Panc1 (cell line): ENCODE data around the gene POLG. TPM values are rescaled to one million over a fixed set of nuclear protein-coding genes. Genes with fewer than 3 reads are reported as not detected.

Experiments used
- ATAC-seq: fragments of 200-7000 bp; cut with Tn5 transposase; 2 replicates; pipeline ENCODE4 v1.9.1; 2020; ENCODE audit warnings: mild to moderate bottlenecking, moderate library complexity
- BruUV-seq: library from RNA; stranded (reverse); fragments of 400-500 nt; replicated peaks from 2 replicates; lab custom pipeline; 2021; lab: Mats Ljungman, UMichigan
- CTCF ChIA-PET: fragments of 300-600 bp; sonication (Branson Sonifier 250); formaldehyde crosslinking; loops from one replicate; lab custom pipeline; 2022; ENCODE audit warnings: antibody characterized with exemption; lab: Charles Lee
- POLR2A ChIA-PET: fragments of 300-600 bp; sonication (Branson Sonifier 250); formaldehyde crosslinking; loops from one replicate; lab custom pipeline; 2022; ENCODE audit warnings: antibody characterized with exemption; lab: Charles Lee
- DNase-seq: peaks from one replicate; pipeline ENCODE4 v3.0.0-alpha.2; 2010; ENCODE audit warnings: low read depth, low spot score
- H3K27ac ChIP-seq: 2 replicates; pipeline ENCODE4 v1.5.1; 2011; ENCODE audit warnings: mild to moderate bottlenecking, low read length, inconsistent platforms
- H3K27me3 ChIP-seq: fragments of 200-500 bp; sonication (Bioruptor generic); 2 replicates; pipeline ENCODE4 v1.6.0; 2014; ENCODE audit warnings: low read length, inconsistent platforms; ENCODE audit not compliant: control insufficient read depth, insufficient read depth
- H3K36me3 ChIP-seq: fragments of 200-500 bp; sonication (Bioruptor generic); 2 replicates; pipeline ENCODE4 v1.5.1; 2014; ENCODE audit warnings: inconsistent platforms, mild to moderate bottlenecking, low read length, moderate library complexity; ENCODE audit not compliant: control insufficient read depth, insufficient read depth
- H3K4me1 ChIP-seq: 2 replicates; pipeline ENCODE4 v1.5.1; 2011; ENCODE audit warnings: inconsistent platforms, mild to moderate bottlenecking, low read length, moderate library complexity; ENCODE audit not compliant: control insufficient read depth, insufficient read depth
- H3K4me3 ChIP-seq, 2 experiments: 2 replicates each; pipeline ENCODE4 v1.5.1; 2011 to 2012; ENCODE audit warnings: low read depth in 2 of 2, low read length in 2 of 2, mild to moderate bottlenecking in 2 of 2, inconsistent platforms in 1 of 2, moderate library complexity in 1 of 2
- H3K9me3 ChIP-seq: fragments of 200-500 bp; sonication (Bioruptor generic); 2 replicates; pipeline ENCODE4 v1.5.1; 2014; ENCODE audit warnings: low read depth, mild to moderate bottlenecking, inconsistent platforms, low read length, moderate library complexity; ENCODE audit not compliant: control insufficient read depth, insufficient read depth
- CTCF ChIP-seq: fragments of 450-650 bp; IDR thresholded peaks from 2 replicates; pipeline ENCODE4 v1.5.1; 2017; ENCODE audit warnings: mild to moderate bottlenecking
- POLR2AphosphoS5 ChIP-seq: IDR thresholded peaks from 2 replicates; pipeline ENCODE4 v1.6.1; 2012; ENCODE audit warnings: mild to moderate bottlenecking, low read depth, low read length, moderate library complexity
- SIN3A ChIP-seq: IDR thresholded peaks from 2 replicates; pipeline ENCODE4 v1.6.1; 2012; ENCODE audit warnings: low read depth, mild to moderate bottlenecking, low read length, moderate library complexity, borderline replicate concordance; ENCODE audit not compliant: insufficient read depth
- TCF7L2 ChIP-seq: IDR thresholded peaks from 2 replicates; pipeline ENCODE4 v1.6.1; 2011; ENCODE audit warnings: mild to moderate bottlenecking, low read depth, low read length, inconsistent platforms
- in situ Hi-C: cut with HindIII; loops from 2 replicates; pipeline ENCODE4 v1.10.0; 2016; ENCODE audit warnings: low sequenced_read_pairs, low pct_unique_long_range_greater_than_20kb
- intact Hi-C: fragments of 100-400 bp; cut with micrococcal nuclease; formaldehyde crosslinking; loops from one replicate; pipeline ENCODE4 v1.10.0; 2022; ENCODE audit not compliant: unreplicated experiment
- total RNA-seq: library from RNA; stranded (reverse); gene quantifications from one replicate; pipeline ENCODE4 v1.2.1, GENCODE V29; 2021; ENCODE audit not compliant: unreplicated experiment
- TF ChIP-seq, protein P1 (sequence below), 2 experiments: IDR thresholded peaks; 2 replicates each; pipeline ENCODE4 v1.6.1; 2011 to 2012; ENCODE audit warnings: low read depth in 2 of 2, control low read depth in 1 of 2, low read length in 1 of 2, mild to moderate bottlenecking in 1 of 2, moderate library complexity in 1 of 2; ENCODE audit not compliant: insufficient read depth in 1 of 2

The POLG gene
- total RNA-seq, 1 experiment from 2014 or later = 95.2 TPM

DNA sequence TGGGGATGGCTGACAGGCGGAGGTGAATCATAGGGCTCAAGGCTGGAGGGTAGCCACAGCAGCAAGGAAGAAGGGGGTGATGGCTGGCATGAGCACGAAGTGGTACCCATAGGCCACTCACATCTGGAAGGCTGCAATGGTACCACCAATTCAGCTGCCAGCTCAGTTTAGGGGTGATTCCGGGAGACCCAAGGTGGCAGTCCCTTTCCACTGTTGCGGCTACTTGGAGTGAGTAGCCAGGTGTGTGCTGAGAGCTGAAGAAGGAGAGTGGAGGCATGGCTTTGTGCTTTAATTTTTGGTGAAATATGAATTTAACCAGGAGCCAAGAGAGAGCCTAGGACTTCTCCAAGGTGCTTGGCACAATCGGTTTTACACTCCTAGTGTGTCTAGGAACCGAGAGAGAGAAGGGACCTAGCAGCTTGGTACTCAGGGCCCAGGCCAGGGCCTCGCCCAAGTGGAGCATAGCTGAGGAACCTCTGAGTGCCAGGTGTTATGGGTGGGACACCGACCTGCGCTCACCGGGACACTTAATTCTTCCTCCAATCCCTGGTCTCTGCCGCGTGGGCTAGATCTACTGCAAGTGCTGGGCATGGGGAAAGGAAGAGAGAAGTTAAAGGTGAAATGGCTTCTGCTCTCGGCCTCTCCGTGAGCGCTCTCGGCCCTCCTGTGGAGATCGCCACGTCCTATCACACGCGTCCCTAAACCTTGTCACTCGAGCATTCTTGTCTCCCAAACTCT is 32.2 kb upstream of the POLG start:
- H3K4me1 ChIP-seq = peaks cover 6% of the 10 kb centered on the region; the same call in 1 of the 2 replicates
- H3K36me3 ChIP-seq = no peaks in the 10 kb centered on the region
- ChIA-PET POLR2A (no interaction called here), CTCF (no interaction called here)
- no peak for DNase-seq
- in situ Hi-C loops (no loop called here), intact Hi-C loops (no loop called here)
- BruUV-seq = no TSS peak
- no peak for ATAC-seq
- no peaks in the 10 kb centered on the region for H3K9me3 ChIP-seq
- peak overlapping the region; percentile 41 to 45 for H3K4me3 ChIP-seq
- H3K27ac ChIP-seq = no peak overlapping the region
- TF ChIP-seq POLR2AphosphoS5 = no peak
- no peak for TF ChIP-seq TCF7L2
- TF ChIP-seq, protein P1, sequence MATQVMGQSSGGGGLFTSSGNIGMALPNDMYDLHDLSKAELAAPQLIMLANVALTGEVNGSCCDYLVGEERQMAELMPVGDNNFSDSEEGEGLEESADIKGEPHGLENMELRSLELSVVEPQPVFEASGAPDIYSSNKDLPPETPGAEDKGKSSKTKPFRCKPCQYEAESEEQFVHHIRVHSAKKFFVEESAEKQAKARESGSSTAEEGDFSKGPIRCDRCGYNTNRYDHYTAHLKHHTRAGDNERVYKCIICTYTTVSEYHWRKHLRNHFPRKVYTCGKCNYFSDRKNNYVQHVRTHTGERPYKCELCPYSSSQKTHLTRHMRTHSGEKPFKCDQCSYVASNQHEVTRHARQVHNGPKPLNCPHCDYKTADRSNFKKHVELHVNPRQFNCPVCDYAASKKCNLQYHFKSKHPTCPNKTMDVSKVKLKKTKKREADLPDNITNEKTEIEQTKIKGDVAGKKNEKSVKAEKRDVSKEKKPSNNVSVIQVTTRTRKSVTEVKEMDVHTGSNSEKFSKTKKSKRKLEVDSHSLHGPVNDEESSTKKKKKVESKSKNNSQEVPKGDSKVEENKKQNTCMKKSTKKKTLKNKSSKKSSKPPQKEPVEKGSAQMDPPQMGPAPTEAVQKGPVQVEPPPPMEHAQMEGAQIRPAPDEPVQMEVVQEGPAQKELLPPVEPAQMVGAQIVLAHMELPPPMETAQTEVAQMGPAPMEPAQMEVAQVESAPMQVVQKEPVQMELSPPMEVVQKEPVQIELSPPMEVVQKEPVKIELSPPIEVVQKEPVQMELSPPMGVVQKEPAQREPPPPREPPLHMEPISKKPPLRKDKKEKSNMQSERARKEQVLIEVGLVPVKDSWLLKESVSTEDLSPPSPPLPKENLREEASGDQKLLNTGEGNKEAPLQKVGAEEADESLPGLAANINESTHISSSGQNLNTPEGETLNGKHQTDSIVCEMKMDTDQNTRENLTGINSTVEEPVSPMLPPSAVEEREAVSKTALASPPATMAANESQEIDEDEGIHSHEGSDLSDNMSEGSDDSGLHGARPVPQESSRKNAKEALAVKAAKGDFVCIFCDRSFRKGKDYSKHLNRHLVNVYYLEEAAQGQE (IDR thresholded peaks at IDR 0.05; ENCODE audit: insufficient read depth in 1 of 2, low read depth in 2 of 2, low read length in 1 of 2) = no peak; a peak in 1 of 4 replicates
- no peak for TF ChIP-seq CTCF
- TF ChIP-seq SIN3A = no peak
- peaks cover 7% of the 10 kb centered on the region for H3K27me3 ChIP-seq

- no peak for ATAC-seq
- no peak for DNase-seq
- Histone ChIP-seq H3K9me3 (no peaks in the 10 kb centered on the region), H3K27ac (no peak overlapping the region), H3K36me3 (no peaks in the 10 kb centered on the region), H3K4me1 (peaks cover 3% of the 10 kb centered on the region; the same call in 1 of the 2 replicates), H3K4me3 (no peak overlapping the region), H3K27me3 (peaks cover 13% of the 10 kb centered on the region)
- intact Hi-C loops (no loop called here), in situ Hi-C loops (no loop called here)
- TF ChIP-seq SIN3A (no peak), POLR2AphosphoS5 (no peak), TCF7L2 (no peak), CTCF (no peak)
- TF ChIP-seq, protein P1 (IDR thresholded peaks at IDR 0.05; ENCODE audit: insufficient read depth in 1 of 2, low read depth in 2 of 2, low read length in 1 of 2) = no peak
- no TSS peak for BruUV-seq
- CTCF ChIA-PET = interaction anchor here (0.6 to 1.0 kb wide), 2 partner anchors 9 to 34 kb away, joined by 3 to 7 read pairs; no protein-coding TSS in a partner anchor
- POLR2A ChIA-PET = no interaction called here
Observed at GRCh38 chr15:89365462-89366065, 30.9 kb upstream of the POLG start.
